ENCODE measurements around the gene CRABP1. TPM values are rescaled to one million over a fixed set of nuclear protein-coding genes. Genes with fewer than 3 reads are reported as not detected.

Gene CRABP1
- total RNA-seq, 1 experiment from 2014 or later: 0.47 TPM

DNA sequence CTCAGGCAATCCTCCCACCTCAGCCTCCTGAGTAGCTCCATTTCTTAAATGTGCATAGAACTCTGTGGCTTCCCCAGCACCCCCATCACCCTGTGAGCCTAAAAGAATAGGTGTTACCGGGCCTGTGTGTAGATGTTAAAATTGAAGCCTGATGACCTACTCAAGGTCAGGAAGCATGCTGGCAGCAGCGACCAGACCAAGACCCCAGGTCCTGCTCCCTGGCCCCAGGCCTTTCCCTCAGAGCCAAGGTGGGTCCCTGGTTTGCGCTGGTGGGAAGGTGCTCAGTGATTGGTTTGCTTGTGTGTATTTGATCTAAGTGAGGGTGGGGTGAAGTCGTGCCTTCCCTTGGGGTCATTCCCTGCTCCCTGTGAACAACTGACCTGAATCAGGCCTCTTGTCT lies 18.4 kb upstream of the CRABP1 start:
- no peaks in the 10 kb centered on the region for H3K9me3 ChIP-seq (ENCODE audit: control insufficient read depth in 1 of 2, insufficient read depth in 1 of 2, low read depth in 1 of 2, low read length in 2 of 2)
- TF ChIP-seq CBX3 (IDR thresholded peaks at IDR 0.05; ENCODE audit: low read depth) (no peak), ZFX (IDR thresholded peaks at IDR 0.05) (no peak), ELF1 (IDR thresholded peaks at IDR 0.05; ENCODE audit: borderline replicate concordance, low read depth) (no peak), JUND (IDR thresholded peaks at IDR 0.05) (no peak)
- ChIA-PET POLR2A (no interaction called here), RAD21 (ENCODE audit: low non-redundant PET in 1 of 2, low total read pairs in 2 of 2, uncharacterized antibody in 2 of 2, unreplicated experiment in 2 of 2) (no interaction called here), CTCF (no interaction called here)
- H3K4me3 ChIP-seq (replicated peaks in 1 of 2; ENCODE audit: low read depth in 1 of 2, low read length in 2 of 2): no peak overlapping the region
- intact Hi-C loops (cut with micrococcal nuclease): no loop called here
- no peak overlapping the region for H3K9ac ChIP-seq (ENCODE audit: low read length)
- ATAC-seq (no peak), DNase-seq (ENCODE audit: low read depth, low spot score) (no peak)
- H2AFZ ChIP-seq (ENCODE audit: low read depth, low read length, poor library complexity, severe bottlenecking): no peak overlapping the region
- H3K4me1 ChIP-seq (ENCODE audit: control insufficient read depth in 1 of 2, insufficient read depth in 2 of 2, low read length in 2 of 2): peaks cover 0 to 6% of the 10 kb centered on the region in 2 experiments; a peak in 2 of 4 replicates
- no peaks in the 10 kb centered on the region for H3K27me3 ChIP-seq (ENCODE audit: insufficient read depth, low read length)
- H3K27ac ChIP-seq (ENCODE audit: low read depth, low read length): no peak overlapping the region
- no peaks in the 10 kb centered on the region for H3K79me2 ChIP-seq (ENCODE audit: insufficient read depth, low read length)
- BruUV-seq (replicated peaks): no TSS peak
- H3K4me2 ChIP-seq (ENCODE audit: low read length): no peak overlapping the region
- H3K9me2 ChIP-seq (ENCODE audit: insufficient read depth): no peaks in the 10 kb centered on the region
- no peaks in the 10 kb centered on the region for H4K20me1 ChIP-seq (ENCODE audit: insufficient read depth)
- H3K36me3 ChIP-seq (ENCODE audit: control insufficient read depth in 1 of 2, insufficient read depth in 2 of 2, low read length in 2 of 2): no peaks in the 10 kb centered on the region

DNA sequence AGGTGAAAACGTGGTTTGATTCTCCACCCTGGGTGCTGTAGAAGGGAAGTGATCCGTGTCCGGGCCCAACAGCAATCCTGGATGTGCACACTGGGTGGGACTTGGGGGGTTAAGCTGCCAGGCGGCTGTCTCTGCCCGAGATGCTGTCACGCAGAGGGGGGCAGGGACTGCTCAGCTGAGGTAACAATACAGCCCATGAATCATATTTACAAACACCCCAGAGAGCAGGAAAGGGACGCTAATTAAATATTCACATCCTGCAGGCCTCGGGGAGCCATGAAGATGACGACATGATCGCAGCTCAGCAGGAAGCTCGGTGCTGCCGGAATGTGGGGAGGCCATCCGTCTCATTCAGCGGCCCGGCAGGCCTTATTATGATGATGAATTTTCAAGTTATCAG lies 17.9 kb upstream of the CRABP1 start:
- Histone ChIP-seq H3K4me3 (replicated peaks in 1 of 2; ENCODE audit: low read depth in 1 of 2, low read length in 2 of 2) (no peak overlapping the region), H3K4me1 (ENCODE audit: control insufficient read depth in 1 of 2, insufficient read depth in 2 of 2, low read length in 2 of 2) (peaks cover 0 to 2% of the 10 kb centered on the region in 2 experiments; a peak in 1 of 4 replicates), H3K36me3 (ENCODE audit: control insufficient read depth in 1 of 2, insufficient read depth in 2 of 2, low read length in 2 of 2) (no peaks in the 10 kb centered on the region), H3K27ac (ENCODE audit: low read depth, low read length) (no peak overlapping the region), H3K9me2 (ENCODE audit: insufficient read depth) (no peaks in the 10 kb centered on the region), H2AFZ (ENCODE audit: low read depth, low read length, poor library complexity, severe bottlenecking) (no peak overlapping the region), H3K9me3 (ENCODE audit: control insufficient read depth in 1 of 2, insufficient read depth in 1 of 2, low read depth in 1 of 2, low read length in 2 of 2) (no peaks in the 10 kb centered on the region), H3K79me2 (ENCODE audit: insufficient read depth, low read length) (no peaks in the 10 kb centered on the region), H3K9ac (ENCODE audit: low read length) (no peak overlapping the region), H4K20me1 (ENCODE audit: insufficient read depth) (no peaks in the 10 kb centered on the region), H3K27me3 (ENCODE audit: insufficient read depth, low read length) (no peaks in the 10 kb centered on the region), H3K4me2 (ENCODE audit: low read length) (no peak overlapping the region)
- CTCF ChIA-PET: no interaction called here
- TF ChIP-seq CEBPB (IDR thresholded peaks at IDR 0.05; ENCODE audit: low read depth) (no peak), TCF7L2 (IDR thresholded peaks at IDR 0.05; ENCODE audit: borderline replicate concordance, extremely low read depth, insufficient read depth, insufficient read length) (no peak), SP1 (IDR thresholded peaks at IDR 0.05; ENCODE audit: low read depth) (no peak), ZFX (IDR thresholded peaks at IDR 0.05) (no peak), YY1 (IDR thresholded peaks at IDR 0.05; ENCODE audit: extremely low read depth, insufficient replicate concordance, low read depth, low read length) (no peak), CBX3 (IDR thresholded peaks at IDR 0.05; ENCODE audit: low read depth) (no peak), EGR1 (IDR thresholded peaks at IDR 0.05; ENCODE audit: low read depth) (no peak), JUND (IDR thresholded peaks at IDR 0.05) (no peak), ELF1 (IDR thresholded peaks at IDR 0.05; ENCODE audit: borderline replicate concordance, low read depth) (no peak)
- TF ChIP-seq, protein P1, sequence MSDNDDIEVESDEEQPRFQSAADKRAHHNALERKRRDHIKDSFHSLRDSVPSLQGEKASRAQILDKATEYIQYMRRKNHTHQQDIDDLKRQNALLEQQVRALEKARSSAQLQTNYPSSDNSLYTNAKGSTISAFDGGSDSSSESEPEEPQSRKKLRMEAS (IDR thresholded peaks at IDR 0.05): no peak
- DNase-seq (ENCODE audit: low read depth, low spot score): no peak
- POLR2A ChIA-PET: no interaction called here
- no peak for ATAC-seq
- no TSS peak for BruUV-seq (replicated peaks)
- RAD21 ChIA-PET (ENCODE audit: low non-redundant PET in 1 of 2, low total read pairs in 2 of 2, uncharacterized antibody in 2 of 2, unreplicated experiment in 2 of 2): no interaction called here
- intact Hi-C loops (cut with micrococcal nuclease): no loop called here

Data from HCT116 (cell line).